Smooth muscle cell (in vitro differentiated cells): ENCODE data around the gene ELK4. TPM values are rescaled to one million over a fixed set of nuclear protein-coding genes. Genes with fewer than 3 reads are reported as not detected.
A peak's percentile ranks its signal among the peaks of the same experiment; 100 is the strongest.

ENCODE experiments used
- DNase-seq: peaks from one replicate; lab custom pipeline; 2025; ENCODE audit not compliant: unreplicated experiment; lab: John Stamatoyannopoulos, UW
- H2AFZ ChIP-seq: fragments of 200-600 bp; sonication (generic); 2 replicates; pipeline ENCODE4 v1.6.0; 2016; ENCODE audit warnings: antibody characterized with exemption, low read depth, mild to moderate bottlenecking
- H3F3A ChIP-seq: fragments of 200-600 bp; sonication (generic); 2 replicates; pipeline ENCODE4 v1.6.0; 2017; ENCODE audit warnings: antibody characterized with exemption, low read depth
- H3K27ac ChIP-seq: fragments of 200-600 bp; sonication (generic); 2 replicates; pipeline ENCODE4 v1.5.1; 2016; ENCODE audit warnings: low read depth, mild to moderate bottlenecking
- H3K27me3 ChIP-seq: fragments of 200-600 bp; sonication (generic); 2 replicates; pipeline ENCODE4 v1.6.1; 2016; ENCODE audit warnings: low read depth, mild to moderate bottlenecking
- H3K36me3 ChIP-seq: fragments of 200-600 bp; sonication (generic); 2 replicates; pipeline ENCODE4 v1.5.1; 2016; ENCODE audit warnings: low read depth
- H3K4me1 ChIP-seq: fragments of 200-600 bp; sonication (generic); 2 replicates; pipeline ENCODE4 v1.5.1; 2016; ENCODE audit warnings: low read depth
- H3K4me2 ChIP-seq: fragments of 200-600 bp; sonication (generic); 2 replicates; pipeline ENCODE4 v1.6.0; 2016; ENCODE audit warnings: mild to moderate bottlenecking
- H3K4me3 ChIP-seq: fragments of 200-600 bp; sonication (generic); 2 replicates; pipeline ENCODE4 v1.5.1; 2016; ENCODE audit warnings: mild to moderate bottlenecking
- H3K79me2 ChIP-seq: fragments of 200-600 bp; sonication (generic); 2 replicates; pipeline ENCODE4 v1.6.0; 2016; ENCODE audit warnings: low read depth, mild to moderate bottlenecking
- H3K9ac ChIP-seq: fragments of 200-600 bp; sonication (generic); 2 replicates; pipeline ENCODE4 v1.6.0; 2016; ENCODE audit warnings: low read depth
- H3K9me3 ChIP-seq: fragments of 200-600 bp; sonication (generic); replicated peaks from 2 replicates; pipeline ENCODE4 v1.5.1; 2016; ENCODE audit warnings: low read depth
- H4K20me1 ChIP-seq: fragments of 200-600 bp; sonication (generic); 2 replicates; pipeline ENCODE4 v1.6.0; 2016; ENCODE audit warnings: low read depth
- CTCF ChIP-seq: fragments of 200-600 bp; sonication (generic); IDR thresholded peaks from 2 replicates; pipeline ENCODE4 v1.5.1; 2017; ENCODE audit warnings: borderline replicate concordance, mild to moderate bottlenecking, antibody characterized with exemption; ENCODE audit not compliant: insufficient read depth, poor library complexity, severe bottlenecking
- WGBS: methylation state at CpG from one replicate; pipeline ENCODE4 v1.1.7; 2016; ENCODE audit warnings: low lambda C conversion rate; 5-methylcytosine and 5-hydroxymethylcytosine counted together
- polyA plus RNA-seq: library from polyadenylated mRNA; unstranded; fragments of >200 nt; fragmentation: Nextera tagmentation; extraction: Ambion mirVana; gene quantifications from 2 replicates; pipeline ENCODE4 v1.2.1, GENCODE V29; 2016
- total RNA-seq: library from RNA; depleted of rRNA; stranded (reverse); fragments of >200 nt; gene quantifications from 2 replicates; pipeline ENCODE4 v1.2.3, GENCODE V29; 2014

ELK4 gene
- total and polyA plus RNA-seq, 2 experiments from 2014 or later = 3.7 to 15.5 TPM

GRCh38 chr1:205591522-205592351 lies 40.1 kb downstream of the ELK4 start:
- Histone ChIP-seq H3K9ac (no peak overlapping the region), H3K4me1 (no peaks in the 10 kb centered on the region), H3F3A (no peaks in the 10 kb centered on the region), H3K36me3 (no peaks in the 10 kb centered on the region), H3K27me3 (no peaks in the 10 kb centered on the region), H3K79me2 (no peaks in the 10 kb centered on the region), H3K27ac (no peak overlapping the region), H2AFZ (no peak overlapping the region), H3K4me3 (peak overlapping the region; percentile 50), H4K20me1 (no peaks in the 10 kb centered on the region), H3K9me3 (no peaks in the 10 kb centered on the region), H3K4me2 (peak overlapping the region; percentile 92)
- WGBS = 12% methylated on average over 34 of the region's 40 CpGs
- peak; percentile 65 for DNase-seq
- TF ChIP-seq CTCF = peak; percentile 89

- H3K4me1 ChIP-seq = no peaks in the 10 kb centered on the region
- 82% methylated on average over 9 of the region's 9 CpGs for WGBS
- no peaks in the 10 kb centered on the region for H4K20me1 ChIP-seq
- no peaks in the 10 kb centered on the region for H3K79me2 ChIP-seq
- H3K36me3 ChIP-seq = no peaks in the 10 kb centered on the region
- H2AFZ ChIP-seq = no peak overlapping the region
- no peak overlapping the region for H3K4me2 ChIP-seq
- no peak overlapping the region for H3K4me3 ChIP-seq
- TF ChIP-seq CTCF = no peak
- H3K9me3 ChIP-seq = no peaks in the 10 kb centered on the region
- no peaks in the 10 kb centered on the region for H3F3A ChIP-seq
- H3K9ac ChIP-seq = no peak overlapping the region
- no peak for DNase-seq
- no peak overlapping the region for H3K27ac ChIP-seq
- H3K27me3 ChIP-seq = no peaks in the 10 kb centered on the region
These were observed 40.9 kb downstream of the ELK4 start for GRCh38 chr1:205590777-205591513.

GRCh38 chr1:205590457-205590768 lies 41.4 kb downstream of the ELK4 start:
- Histone ChIP-seq H2AFZ (no peak overlapping the region), H3K36me3 (no peaks in the 10 kb centered on the region), H3F3A (no peaks in the 10 kb centered on the region), H3K27me3 (no peaks in the 10 kb centered on the region), H3K9me3 (no peaks in the 10 kb centered on the region), H3K4me1 (no peaks in the 10 kb centered on the region), H3K27ac (no peak overlapping the region), H3K9ac (no peak overlapping the region), H3K79me2 (no peaks in the 10 kb centered on the region), H3K4me3 (no peak overlapping the region), H4K20me1 (no peaks in the 10 kb centered on the region), H3K4me2 (no peak overlapping the region)
- DNase-seq = no peak
- 85% methylated on average over 5 of the region's 5 CpGs for WGBS
- no peak for TF ChIP-seq CTCF
